GM18867 (cell line): ENCODE results near the gene ITGB8.

Experiments
- ATAC-seq: cut with Tn5 transposase; IDR thresholded peaks from one replicate; pipeline ENCODE4 v1.9.1; 2021; ENCODE audit warnings: mild to moderate bottlenecking, moderate library complexity; ENCODE audit not compliant: unreplicated experiment

ITGB8 gene

DNA sequence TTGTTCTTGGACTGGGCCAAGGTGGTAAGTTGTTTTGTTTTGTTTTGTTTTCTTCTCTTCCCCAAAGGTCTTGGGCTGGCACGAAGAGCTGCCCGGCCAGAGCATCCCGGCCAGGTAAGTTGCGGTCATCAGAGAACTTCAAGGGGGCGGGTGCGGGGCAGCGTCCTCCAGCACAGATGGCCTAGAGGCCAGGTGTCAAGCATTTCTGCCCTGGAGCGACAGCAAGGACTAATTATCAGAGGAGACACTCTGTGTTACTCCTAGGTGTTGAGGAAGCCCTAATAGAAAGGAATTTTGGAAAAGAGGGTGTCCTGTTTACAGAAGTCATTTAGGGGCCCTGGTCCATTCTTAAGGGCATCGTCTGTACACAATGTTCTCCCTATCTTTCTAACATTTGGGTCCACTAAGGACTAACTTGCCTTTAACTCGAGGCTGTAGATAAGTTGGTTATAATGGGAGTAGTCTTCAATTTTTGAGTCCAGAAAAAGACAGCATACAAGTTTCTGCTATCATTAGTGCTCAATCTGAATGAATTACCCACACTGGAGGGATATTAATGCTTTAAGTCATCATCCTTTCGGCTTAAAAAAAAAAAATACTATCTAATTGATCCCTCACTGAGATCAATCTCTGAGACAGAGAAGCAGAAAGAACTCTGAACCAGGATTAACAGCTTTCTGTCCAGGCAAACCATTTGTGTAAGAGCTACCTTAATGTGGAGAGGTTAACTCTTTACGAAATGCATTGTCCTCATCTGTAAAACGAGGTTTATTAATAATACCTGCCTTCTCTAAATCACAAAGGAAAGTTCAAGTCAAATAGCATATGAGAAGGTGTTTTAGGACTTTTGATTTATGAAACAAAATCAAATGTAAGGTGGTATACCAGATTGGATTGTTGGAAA is 1.5 kb downstream of the ITGB8 start:
- ATAC-seq: no peak

- ATAC-seq: no peak
Observed at GRCh38 chr7:20338285-20338684, 7.6 kb downstream of the ITGB8 start.

DNA sequence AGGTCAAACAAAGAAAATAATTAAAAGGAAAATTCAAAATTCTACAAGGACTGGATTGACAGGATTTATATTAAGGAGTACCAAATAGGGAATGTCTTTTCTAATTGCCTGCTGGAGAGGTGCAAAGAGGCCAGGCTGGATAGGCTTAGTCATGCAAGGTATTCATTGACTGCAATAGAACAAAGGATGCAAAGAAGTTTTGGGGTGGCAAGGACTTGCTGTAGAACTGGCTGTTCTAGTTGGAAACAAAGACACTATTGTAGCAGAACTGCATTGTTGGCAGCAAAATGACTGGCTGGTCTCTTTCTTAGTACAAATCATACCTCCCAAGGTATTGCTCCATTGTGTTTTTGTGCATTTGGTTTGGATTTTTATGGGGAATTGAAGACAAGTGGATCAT is 10.1 kb downstream of the ITGB8 start:
- no peak for ATAC-seq

- ATAC-seq: no peak
Observed at GRCh38 chr7:20343205-20343604, 12.5 kb downstream of the ITGB8 start.

- ATAC-seq: no peak
Observed at GRCh38 chr7:20343941-20344340, 13.2 kb downstream of the ITGB8 start.

DNA sequence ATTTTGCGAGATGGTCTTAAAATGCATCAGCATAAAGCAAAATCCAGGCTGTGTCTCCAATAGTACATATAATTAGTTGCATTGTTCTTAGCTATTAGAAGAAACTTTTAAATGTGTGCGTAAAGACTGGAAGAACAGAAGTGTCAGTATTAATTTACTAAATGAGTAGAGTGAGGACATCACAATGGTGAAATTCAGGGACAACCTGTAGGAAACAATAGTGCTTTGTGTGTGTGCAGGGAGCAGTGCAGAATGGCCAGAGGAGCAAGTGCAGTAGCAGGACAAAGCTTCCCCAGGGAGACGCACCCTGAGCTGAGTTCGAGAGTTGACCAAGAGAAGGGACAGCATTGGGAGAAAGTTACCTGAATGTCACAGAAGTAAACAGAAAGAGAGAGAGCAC is 13.7 kb downstream of the ITGB8 start:
- ATAC-seq: no peak

- no peak for ATAC-seq
Observed at GRCh38 chr7:20346577-20346976, 15.9 kb downstream of the ITGB8 start.

GRCh38 chr7:20347680-20348079 is 17.0 kb downstream of the ITGB8 start:
- no peak for ATAC-seq

GRCh38 chr7:20348125-20348807 is 17.6 kb downstream of the ITGB8 start:
- ATAC-seq: no peak

DNA sequence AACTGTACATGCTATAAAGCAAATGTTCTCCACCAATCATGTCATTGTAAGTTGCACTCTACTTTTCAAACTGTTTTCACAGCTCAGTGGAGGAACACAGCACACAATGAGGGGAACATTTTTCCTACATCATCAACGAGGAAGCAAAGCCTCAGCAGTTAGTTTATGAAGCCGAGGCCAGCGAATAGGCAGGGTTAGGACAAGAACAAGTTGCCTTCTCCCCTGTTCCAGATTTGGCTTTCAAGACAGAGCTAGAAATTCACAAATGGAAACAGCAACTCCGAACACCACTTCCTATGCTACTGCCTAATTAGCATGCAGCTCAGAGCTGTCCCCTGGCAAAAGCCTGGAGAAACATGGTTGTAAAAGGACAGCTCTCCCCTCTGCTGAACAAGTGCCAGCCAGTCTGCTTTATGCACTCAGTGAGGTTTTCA is 19.8 kb downstream of the ITGB8 start:
- ATAC-seq: no peak

DNA sequence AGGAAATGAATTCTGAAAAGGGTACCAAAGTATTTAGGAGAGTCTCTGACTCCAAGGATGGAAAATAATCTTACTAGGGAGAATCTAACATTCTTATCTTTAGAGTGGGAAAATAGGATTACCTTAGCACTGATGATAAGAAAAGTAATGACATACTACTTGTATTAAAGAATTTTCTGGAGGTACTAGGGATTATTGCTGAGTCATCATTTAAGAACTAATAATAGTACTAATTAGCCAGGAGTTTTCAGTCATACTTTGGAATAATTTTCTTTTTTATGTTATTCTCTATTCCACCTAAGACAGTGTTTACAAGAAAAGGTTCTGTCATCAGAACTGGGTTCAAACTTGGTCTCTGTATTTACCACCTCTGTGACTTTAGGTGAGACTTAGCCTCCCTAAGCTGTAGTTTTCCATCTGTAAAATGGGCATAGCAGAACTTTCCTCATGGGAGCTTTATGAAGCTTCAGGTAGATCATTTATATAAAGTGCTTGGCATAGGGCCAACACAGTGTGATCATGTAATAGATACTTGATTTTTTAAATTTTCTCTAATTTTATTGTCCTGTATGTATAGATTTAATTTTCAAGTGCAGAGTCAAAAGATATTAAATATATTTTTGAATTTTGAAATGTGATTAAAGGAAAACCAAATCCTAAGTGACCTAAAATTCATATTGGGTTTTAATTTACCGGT is 20.4 kb downstream of the ITGB8 start:
- no peak for ATAC-seq

DNA sequence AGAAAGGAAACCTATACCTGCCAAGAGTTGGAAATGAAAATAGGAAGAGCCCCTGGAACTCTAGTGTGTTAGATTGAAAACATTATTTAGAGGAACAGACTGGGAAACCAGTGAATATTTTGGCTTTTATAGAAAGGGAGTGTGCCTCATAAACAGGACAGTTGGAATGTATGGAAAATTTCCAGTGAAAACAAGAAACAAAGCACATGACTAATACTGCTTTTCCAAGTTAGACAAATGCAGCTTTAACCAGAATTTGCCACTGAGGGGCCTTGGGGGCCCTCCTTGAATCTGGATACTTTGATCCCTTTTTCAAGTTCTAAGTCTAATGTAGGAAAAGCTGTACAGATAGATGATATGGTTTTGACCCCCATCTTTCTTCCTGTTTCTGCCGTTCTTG is 21.2 kb downstream of the ITGB8 start:
- ATAC-seq: no peak

GRCh38 chr7:20352573-20353306 is 22.0 kb downstream of the ITGB8 start:
- no peak for ATAC-seq

DNA sequence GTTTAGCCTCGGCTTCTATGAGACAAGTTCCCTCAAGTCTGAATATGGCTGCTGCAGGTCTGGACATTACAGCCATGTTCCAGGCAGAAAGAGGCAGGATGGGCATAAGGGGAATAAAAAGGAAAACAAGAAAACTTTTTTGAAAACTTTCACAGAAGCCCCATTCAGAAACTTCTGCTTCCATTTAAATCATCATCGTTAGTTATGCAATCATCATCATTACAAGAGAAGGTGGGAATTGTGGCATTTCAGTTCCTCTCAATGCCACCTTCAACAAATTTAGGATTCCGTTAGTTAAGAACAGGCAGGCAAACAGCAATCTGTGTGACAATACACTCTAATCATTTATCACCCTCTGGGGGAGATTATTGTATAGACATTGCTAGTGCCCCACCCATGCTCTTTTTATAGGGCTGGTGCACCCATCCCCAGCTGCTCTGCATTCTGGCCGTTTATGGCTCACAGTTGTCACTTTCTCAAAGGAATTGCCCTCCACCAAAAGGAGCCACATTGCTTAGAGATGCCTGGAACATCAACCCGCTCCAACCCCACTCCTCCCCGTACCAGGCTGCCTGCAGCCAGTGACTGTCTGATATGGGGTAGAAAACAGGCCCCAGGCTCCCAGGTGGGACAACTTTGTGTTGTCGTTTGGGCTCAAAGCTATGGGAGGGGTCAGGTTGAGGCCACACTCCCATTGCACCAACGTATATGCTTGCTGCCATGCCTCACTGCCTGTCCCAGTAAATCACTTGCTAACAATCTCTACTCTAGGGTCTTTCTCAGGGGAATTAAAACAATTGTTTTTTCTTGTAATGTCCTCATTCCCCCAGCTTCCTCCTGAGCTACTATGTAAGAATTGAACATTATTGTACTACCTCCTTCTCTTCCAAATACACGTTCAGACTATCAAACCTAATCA is 24.2 kb downstream of the ITGB8 start:
- ATAC-seq: no peak

- ATAC-seq: no peak
Observed at GRCh38 chr7:20358106-20358505, 27.4 kb downstream of the ITGB8 start.

DNA sequence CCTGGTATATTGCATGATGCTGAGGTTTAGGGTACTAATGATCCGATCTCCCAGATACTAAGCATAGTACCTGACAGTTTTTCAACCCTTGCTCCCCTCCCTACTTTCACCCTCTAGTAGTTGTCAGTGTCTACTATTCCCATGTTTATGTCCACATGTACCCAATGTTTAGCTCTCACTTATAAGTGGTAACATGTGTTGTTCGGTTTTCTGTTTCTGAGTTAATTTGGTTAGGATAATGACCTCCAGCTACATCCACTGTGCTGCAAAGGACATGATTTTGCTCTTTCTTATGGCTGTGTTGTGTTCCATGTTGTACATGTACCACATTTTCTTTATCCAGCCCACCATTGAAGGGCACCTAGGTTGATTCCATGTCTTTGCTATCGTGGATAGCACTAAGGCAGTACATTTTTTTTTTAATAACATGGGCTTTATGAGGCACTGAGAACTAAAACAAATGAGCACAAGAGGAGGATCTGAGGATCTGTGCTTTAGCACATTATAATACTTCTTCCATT is 28.1 kb downstream of the ITGB8 start:
- no peak for ATAC-seq

DNA sequence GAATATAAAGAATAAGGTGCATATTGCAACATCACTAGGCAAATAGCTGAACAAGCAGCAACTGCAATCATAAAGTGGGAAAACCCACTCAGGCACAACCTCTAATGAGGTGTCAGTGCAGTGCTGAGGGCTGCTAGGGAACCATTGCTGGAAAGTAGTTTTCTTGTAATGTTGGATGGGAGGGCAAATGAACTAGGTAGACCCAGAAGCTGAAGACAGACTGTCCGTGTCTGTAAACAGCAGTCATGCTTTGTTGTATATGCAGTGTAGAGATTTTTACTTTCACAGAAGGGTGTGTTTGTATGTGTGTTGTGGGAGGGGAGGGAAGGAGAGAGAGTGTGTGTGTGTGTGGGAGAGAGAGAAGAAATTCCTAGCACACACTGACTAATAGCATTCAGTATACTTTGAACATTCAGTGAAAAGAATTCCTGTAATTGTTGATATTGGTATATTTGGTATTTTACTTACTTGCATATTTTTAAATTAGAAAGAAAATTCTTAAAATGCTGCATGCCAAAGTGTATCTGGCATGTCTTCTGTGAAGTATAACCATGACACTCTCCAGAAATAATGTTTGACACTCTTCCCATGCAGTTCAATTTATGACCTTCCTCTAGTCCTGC is 28.8 kb downstream of the ITGB8 start:
- no peak for ATAC-seq

DNA sequence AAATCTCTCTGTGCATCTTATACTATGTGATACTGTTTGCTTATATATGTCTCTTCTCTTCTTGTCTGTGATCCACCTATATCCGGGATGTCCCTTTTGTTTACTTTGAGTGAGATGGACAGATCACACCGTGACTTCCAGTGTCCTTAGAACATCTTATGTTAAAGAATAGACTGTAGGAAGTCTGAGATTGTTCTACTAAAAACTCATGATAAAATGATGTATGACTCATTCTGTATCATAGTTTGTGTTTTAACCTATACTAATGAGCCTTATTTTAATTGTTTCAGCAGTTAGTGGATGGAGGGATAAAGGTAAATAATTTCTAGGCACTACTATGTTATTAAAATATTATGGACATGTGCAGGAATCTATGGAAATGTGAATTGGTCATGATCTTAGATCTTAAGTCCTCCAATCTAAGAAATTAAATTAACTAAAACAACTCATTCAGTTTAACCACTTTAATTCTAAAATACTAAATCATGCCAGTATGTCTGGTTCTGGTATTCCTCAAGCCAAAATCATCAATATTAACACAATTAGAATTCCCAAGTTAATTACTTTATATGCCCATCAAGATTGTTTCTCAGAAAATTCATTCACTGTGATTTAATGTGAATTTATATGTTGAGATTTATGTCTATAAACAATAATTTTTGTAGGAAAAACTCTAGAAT is 32.0 kb downstream of the ITGB8 start:
- ATAC-seq: no peak
